H9 (cell line): ENCODE measurements around the gene BCLAF3. TPM values are rescaled to one million over a fixed set of nuclear protein-coding genes. Genes with fewer than 3 reads are reported as not detected.

ENCODE experiments used
- DNase-seq: peaks from one replicate; pipeline ENCODE4 v3.0.0-alpha.2; 2017
- H2AFZ ChIP-seq: one replicate; pipeline ENCODE4 v1.6.1; 2013; ENCODE audit warnings: mild to moderate bottlenecking, low read length, control low read depth, moderate library complexity
- H2AK5ac ChIP-seq: 2 replicates; pipeline ENCODE4 v1.6.1; 2013; ENCODE audit warnings: low read length, control low read depth, mixed read lengths; ENCODE audit not compliant: insufficient read length
- H2BK120ac ChIP-seq: one replicate; pipeline ENCODE4 v1.6.1; 2013; ENCODE audit warnings: low read depth, mild to moderate bottlenecking, low read length, control low read depth, inconsistent platforms; ENCODE audit not compliant: poor library complexity, severe bottlenecking
- H2BK12ac ChIP-seq: 2 replicates; pipeline ENCODE4 v1.6.1; 2013; ENCODE audit warnings: low read length, control low read depth, mixed read lengths, low read depth; ENCODE audit not compliant: insufficient read length
- H2BK15ac ChIP-seq: 2 replicates; pipeline ENCODE4 v1.6.1; 2013; ENCODE audit warnings: low read depth, low read length, control low read depth
- H2BK20ac ChIP-seq: one replicate; pipeline ENCODE4 v1.6.1; 2013; ENCODE audit warnings: low read depth, mild to moderate bottlenecking, low read length, control low read depth, inconsistent platforms; ENCODE audit not compliant: poor library complexity, severe bottlenecking
- H2BK5ac ChIP-seq: 2 replicates; pipeline ENCODE4 v1.6.1; 2013; ENCODE audit warnings: low read length, control low read depth, mixed read lengths; ENCODE audit not compliant: insufficient read length
- H3K14ac ChIP-seq: 2 replicates; pipeline ENCODE4 v1.6.1; 2013; ENCODE audit warnings: low read length, control low read depth; ENCODE audit not compliant: insufficient read depth
- H3K18ac ChIP-seq: 2 replicates; pipeline ENCODE4 v1.6.1; 2013; ENCODE audit warnings: low read depth, mild to moderate bottlenecking, mixed read lengths, low read length, control low read depth; ENCODE audit not compliant: insufficient read length
- H3K23ac ChIP-seq: 2 replicates; pipeline ENCODE4 v1.6.1; 2013; ENCODE audit warnings: low read length, control low read depth, mixed read lengths, low read depth; ENCODE audit not compliant: insufficient read length
- H3K23me2 ChIP-seq: 2 replicates; pipeline ENCODE4 v1.6.1; 2013; ENCODE audit warnings: low read depth, mild to moderate bottlenecking, mixed read lengths, low read length, control low read depth; ENCODE audit not compliant: insufficient read length, poor library complexity, severe bottlenecking
- H3K27ac ChIP-seq: 2 replicates; pipeline ENCODE4 v1.5.1; 2013; ENCODE audit warnings: low read length, control low read depth, mixed read lengths, low read depth; ENCODE audit not compliant: insufficient read length
- H3K27me3 ChIP-seq: 2 replicates; pipeline ENCODE4 v1.6.1; 2013; ENCODE audit warnings: low read length, control low read depth, inconsistent platforms; ENCODE audit not compliant: insufficient read depth
- H3K4ac ChIP-seq: 2 replicates; pipeline ENCODE4 v1.6.1; 2013; ENCODE audit warnings: low read depth, mild to moderate bottlenecking, control low read depth, inconsistent platforms, low read length, moderate library complexity
- H3K4me1 ChIP-seq: 2 replicates; pipeline ENCODE4 v1.6.1; 2013; ENCODE audit warnings: low read length, control low read depth, inconsistent platforms; ENCODE audit not compliant: insufficient read depth
- H3K4me2 ChIP-seq: 2 replicates; pipeline ENCODE4 v1.6.1; 2013; ENCODE audit warnings: low read length, control low read depth, mixed read lengths; ENCODE audit not compliant: insufficient read length, insufficient read depth
- H3K56ac ChIP-seq: 2 replicates; pipeline ENCODE4 v1.6.1; 2013; ENCODE audit warnings: low read depth, mild to moderate bottlenecking, mixed read lengths, low read length, control low read depth; ENCODE audit not compliant: insufficient read length
- H3K79me1 ChIP-seq: 2 replicates; pipeline ENCODE4 v1.6.1; 2013; ENCODE audit warnings: low read depth, mild to moderate bottlenecking, moderate library complexity, low read length, control low read depth, inconsistent platforms; ENCODE audit not compliant: insufficient read depth, poor library complexity, severe bottlenecking
- H3K79me2 ChIP-seq: 2 replicates; pipeline ENCODE4 v1.6.1; 2013; ENCODE audit warnings: low read length, control low read depth, inconsistent platforms; ENCODE audit not compliant: insufficient read depth
- H3K9ac ChIP-seq: 2 replicates; pipeline ENCODE4 v1.6.1; 2013; ENCODE audit warnings: low read length, control low read depth, mixed read lengths; ENCODE audit not compliant: insufficient read length; ENCODE audit errors: extremely low read depth
- H3K9me3 ChIP-seq: one replicate; pipeline ENCODE4 v1.6.1; 2013; ENCODE audit warnings: low read depth, low read length, inconsistent platforms; ENCODE audit not compliant: control insufficient read depth
- H3T11ph ChIP-seq: one replicate; pipeline ENCODE4 v1.6.1; 2013; ENCODE audit warnings: mild to moderate bottlenecking, low read length, control low read depth, inconsistent platforms
- H4K20me1 ChIP-seq: one replicate; pipeline ENCODE4 v1.6.1; 2013; ENCODE audit not compliant: control insufficient read depth, insufficient read length, insufficient read depth
- H4K5ac ChIP-seq: 2 replicates; pipeline ENCODE4 v1.6.1; 2013; ENCODE audit warnings: low read depth, mild to moderate bottlenecking, mixed read lengths, low read length, control low read depth; ENCODE audit not compliant: insufficient read length
- H4K8ac ChIP-seq: replicated peaks from 2 replicates; pipeline ENCODE4 v1.6.1; 2013; ENCODE audit warnings: low read length, control low read depth, mixed read lengths, low read depth; ENCODE audit not compliant: insufficient read length
- H4K91ac ChIP-seq: 2 replicates; pipeline ENCODE4 v1.6.1; 2013; ENCODE audit warnings: low read depth, mild to moderate bottlenecking, moderate library complexity, mixed read lengths, low read length, control low read depth; ENCODE audit not compliant: insufficient read length
- H3K27ac Mint-ChIP-seq, 3 experiments: 2 replicates in 2 of 3; 3 replicates in 1 of 3; pipeline ENCODE4 v1.8.0; 2020 to 2021; ENCODE audit warnings: mixed read lengths in 3 of 3, mild to moderate bottlenecking in 1 of 3, moderate library complexity in 1 of 3
- H3K27me3 Mint-ChIP-seq: 2 replicates; pipeline ENCODE4 v1.8.0; 2021; ENCODE audit warnings: low read depth, mild to moderate bottlenecking, moderate library complexity, mixed read lengths
- H3K36me3 Mint-ChIP-seq, 3 experiments: 2 replicates in 2 of 3; 3 replicates in 1 of 3; pipeline ENCODE4 v1.8.0; 2020 to 2021; ENCODE audit warnings: low read depth in 3 of 3, mixed read lengths in 3 of 3; ENCODE audit not compliant: insufficient read depth in 1 of 3
- H3K4me1 Mint-ChIP-seq, 2 experiments: 2 replicates each; pipeline ENCODE4 v1.8.0; 2020; ENCODE audit warnings: mixed read lengths in 2 of 2
- H3K4me3 Mint-ChIP-seq, 2 experiments: 2 replicates in 1 of 2; 3 replicates in 1 of 2; pipeline ENCODE4 v1.8.0; 2020 to 2021; ENCODE audit warnings: mild to moderate bottlenecking in 2 of 2, mixed read lengths in 2 of 2, moderate library complexity in 1 of 2
- H3K9me3 Mint-ChIP-seq, 2 experiments: 2 replicates in 1 of 2; 3 replicates in 1 of 2; pipeline ENCODE4 v1.8.0; 2020; ENCODE audit warnings: mild to moderate bottlenecking in 2 of 2, mixed read lengths in 2 of 2, moderate library complexity in 1 of 2
- CTCF ChIP-seq: fragments of 200-600 bp; sonication (generic); conservative IDR thresholded peaks from 3 replicates; pipeline ENCODE4 v1.8.0; 2021; ENCODE audit warnings: antibody characterized with exemption, mild to moderate bottlenecking
- WGBS: extraction: QIAGEN DNeasy Blood & Tissue Kit; methylation state at CpG from one replicate; pipeline ENCODE4 v1.1.7; 2013; ENCODE audit warnings: missing lambda C conversion rate, low lambda C conversion rate, mixed read lengths; ENCODE audit not compliant: insufficient read length; ENCODE audit errors: extremely low coverage; 5-methylcytosine and 5-hydroxymethylcytosine counted together
- total RNA-seq: library from RNA; stranded (reverse); gene quantifications from 2 replicates; pipeline ENCODE4 v1.2.1, GENCODE V29; 2021

Gene BCLAF3
- total RNA-seq, 1 experiment from 2014 or later, result 7.9 TPM

DNA sequence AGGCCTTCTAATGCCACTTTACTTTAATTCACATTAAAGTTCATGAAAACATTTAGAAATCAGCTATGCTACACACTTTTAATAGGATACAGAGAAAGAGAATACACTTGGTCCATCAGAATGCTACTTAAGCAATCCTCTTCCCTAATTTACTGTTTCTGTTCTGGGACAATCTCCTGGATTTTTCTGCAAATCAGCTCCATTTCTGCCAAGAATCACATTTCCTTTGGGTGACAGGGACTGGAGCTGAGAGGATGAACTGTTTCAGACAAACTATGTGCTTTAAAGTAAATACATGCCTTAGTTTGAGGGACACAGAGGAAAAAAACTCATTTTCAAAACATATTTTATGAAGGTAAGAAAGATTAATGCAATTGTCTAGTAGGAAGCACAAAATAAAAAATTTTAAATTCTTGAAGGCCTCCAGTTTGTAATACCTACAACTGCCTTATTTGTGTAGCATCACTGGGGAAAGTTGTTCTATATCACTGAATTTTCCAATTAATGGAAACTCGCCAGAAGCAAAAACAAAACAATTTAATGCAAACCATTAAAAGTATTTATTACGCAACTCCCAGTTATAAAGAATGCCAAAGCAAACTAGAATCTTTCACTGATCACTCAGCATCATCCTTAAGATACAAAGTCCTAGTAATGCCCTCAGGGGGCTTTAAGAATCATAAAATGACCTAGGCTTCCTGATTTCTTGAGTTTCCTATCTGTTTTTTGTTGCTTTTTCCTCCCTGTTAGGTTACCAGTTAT is 36.3 kb downstream of the BCLAF3 start:
- Histone ChIP-seq H4K5ac (no peak overlapping the region), H3K9ac (no peak overlapping the region), H3K18ac (no peak overlapping the region), H4K20me1 (no peaks in the 10 kb centered on the region), H3K23me2 (no peaks in the 10 kb centered on the region), H3K23ac (no peak overlapping the region), H2AFZ (no peak overlapping the region), H4K91ac (no peak overlapping the region), H2BK20ac (no peak overlapping the region), H4K8ac (no peak overlapping the region), H3K79me1 (no peaks in the 10 kb centered on the region), H3K14ac (no peak overlapping the region), H3K4me2 (no peak overlapping the region), H2BK15ac (no peak overlapping the region), H3K4me1 (no peaks in the 10 kb centered on the region), H2BK12ac (no peak overlapping the region), H3K79me2 (no peaks in the 10 kb centered on the region), H3K56ac (no peak overlapping the region), H2BK5ac (no peak overlapping the region), H2AK5ac (no peak overlapping the region), H2BK120ac (no peak overlapping the region), H3T11ph (no peak overlapping the region), H3K4ac (no peak overlapping the region), H3K9me3 (peaks cover 11% of the 10 kb centered on the region), H3K27me3 (no peaks in the 10 kb centered on the region), H3K27ac (no peak overlapping the region)
- no CpG with 5 or more reads among the region's 2 CpGs for WGBS
- no peaks in the 10 kb centered on the region for H3K27me3 Mint-ChIP-seq
- H3K4me3 Mint-ChIP-seq, result no peak overlapping the region
- H3K9me3 Mint-ChIP-seq, result peaks cover 41 to 46% of the 10 kb centered on the region in 2 experiments
- no peak for TF ChIP-seq CTCF
- DNase-seq, result no peak
- H3K4me1 Mint-ChIP-seq, result no peaks in the 10 kb centered on the region
- H3K36me3 Mint-ChIP-seq, result peaks cover 0 to 24% (median 2%) of the 10 kb centered on the region in 3 experiments; a peak in 5 of 7 replicates
- no peak overlapping the region for H3K27ac Mint-ChIP-seq
